ENCODE data around the gene MLLT10. TPM values are rescaled to one million over a fixed set of nuclear protein-coding genes. Genes with fewer than 3 reads are reported as not detected.

The MLLT10 gene
- total and polyA plus RNA-seq, 2 of the 8 experiments (the other 6 are each of a cell fraction or from before 2014, with no cell fraction given), result 53.1 to 62.1 TPM

DNA sequence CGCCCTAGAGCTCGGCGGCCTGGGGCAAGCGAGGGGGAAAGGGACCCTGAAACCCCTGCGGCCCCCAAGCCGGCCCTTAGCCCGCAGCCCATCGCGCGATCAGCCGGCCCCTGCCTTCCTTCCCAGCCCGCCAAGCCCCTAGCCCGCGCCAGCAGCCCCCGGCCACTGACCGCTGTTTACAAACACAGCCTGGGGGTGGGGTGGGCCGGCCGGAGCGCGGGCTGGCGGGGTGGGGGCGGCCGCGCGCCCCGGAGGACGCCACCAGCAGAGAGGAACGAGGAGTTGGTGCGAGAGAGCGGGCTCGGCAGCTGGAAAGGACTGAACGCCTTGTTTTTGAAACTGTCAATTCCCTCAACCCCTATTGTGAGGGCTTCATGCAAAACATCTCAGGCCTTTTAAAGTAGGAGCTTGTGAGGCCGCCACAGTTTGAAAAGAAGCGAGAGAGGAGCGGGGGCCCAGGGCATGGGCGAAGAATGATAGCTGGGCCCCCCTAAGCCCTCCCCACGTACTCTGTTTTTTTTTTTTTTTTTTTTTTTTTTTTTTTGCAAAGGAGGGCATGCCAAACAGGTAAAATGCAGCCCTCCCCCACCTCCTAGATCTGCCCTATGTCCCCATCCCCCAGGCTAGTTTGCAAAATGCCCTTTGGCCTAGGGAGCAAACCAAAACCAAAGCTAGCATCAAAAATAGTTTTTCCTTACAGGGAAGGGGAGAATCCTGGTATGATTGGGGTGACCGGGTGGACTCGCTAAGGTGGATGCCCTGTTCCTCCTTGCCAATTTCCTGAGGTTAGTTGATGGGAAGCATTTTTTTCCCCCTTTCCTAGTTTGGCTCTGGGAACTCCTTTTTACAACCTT is 23.6 kb upstream of the MLLT10 start:
- DNase-seq (ENCODE audit: low read depth in 1 of 2, low spot score in 2 of 2), result peak in 1 of 2 experiments; percentile 81
- H4K5ac ChIP-seq (ENCODE audit: insufficient read length, low read depth, low read length), result peak overlapping the region; percentile 95
- peak overlapping the region; percentile 94 for H2BK12ac ChIP-seq (ENCODE audit: low read depth, low read length)
- peak overlapping the region; percentile 54 to 91 (median 86) for H3K9ac ChIP-seq (replicated peaks in 1 of 4; ENCODE audit: extremely low read depth in 1 of 4, low read depth in 3 of 4, low read length in 3 of 4)
- POLR2A ChIA-PET (ENCODE audit: partially characterized antibody), result interaction anchor here (0.6 to 12.2 kb wide), 6 partner anchors 12 to 240 kb away, joined by 3 to 352 read pairs (median 7); partner anchors contain the start of gene SKIDA1
- H3K23me2 ChIP-seq (ENCODE audit: low read depth, low read length), result peaks cover 25% of the 10 kb centered on the region
- no peaks in the 10 kb centered on the region for H3K79me1 ChIP-seq (ENCODE audit: low read depth, low read length)
- peaks cover 0 to 42% of the 10 kb centered on the region in 2 experiments; a peak in 3 of 4 replicates for H3K79me2 ChIP-seq (ENCODE audit: control insufficient read depth in 1 of 2, insufficient read depth in 2 of 2, low read length in 2 of 2)
- H2BK5ac ChIP-seq (ENCODE audit: low read depth, low read length), result peak overlapping the region; percentile 97
- no peak overlapping the region; the same call in 1 of the 2 replicates for H3K18ac ChIP-seq (ENCODE audit: extremely low read depth, low read length)
- no peaks in the 10 kb centered on the region for H3K36me3 ChIP-seq (ENCODE audit: control insufficient read depth in 2 of 4, insufficient read depth in 4 of 4, low read length in 3 of 4)
- no peak overlapping the region for H2BK120ac ChIP-seq (replicated peaks; ENCODE audit: low read depth, low read length)
- H3K27me3 ChIP-seq (replicated peaks in 1 of 4; ENCODE audit: control insufficient read depth in 3 of 4, extremely low read depth in 1 of 4, insufficient read depth in 3 of 4, low read length in 3 of 4), result peaks cover 0 to 5% (median 5%) of the 10 kb centered on the region in 4 experiments; a peak in 3 of 7 replicates
- peak overlapping the region; percentile 82 to 100 for H3K4me2 ChIP-seq (ENCODE audit: insufficient read depth in 1 of 2, low read depth in 2 of 2, low read length in 2 of 2)
- peak overlapping the region; percentile 99; the same call in 1 of the 2 replicates for H4K8ac ChIP-seq (ENCODE audit: extremely low read depth, insufficient read depth, low read length)
- H3K4me3 ChIP-seq (ENCODE audit: extremely low read depth in 1 of 4, insufficient read depth in 2 of 4, low read depth in 3 of 4, low read length in 4 of 4), result peak overlapping the region; percentile 52 to 69 (median 56)
- no peaks in the 10 kb centered on the region for H3K9me3 ChIP-seq (ENCODE audit: insufficient read depth in 2 of 2, low read depth in 1 of 2, low read length in 1 of 2)
- peak overlapping the region; percentile 30 for H3K4ac ChIP-seq (replicated peaks; ENCODE audit: insufficient read length, low read depth, low read length)
- no peak overlapping the region for H3K23ac ChIP-seq (ENCODE audit: insufficient read length)
- H3K4me1 ChIP-seq (replicated peaks in 1 of 4; ENCODE audit: control insufficient read depth in 3 of 4, insufficient read depth in 4 of 4, low read length in 3 of 4), result peaks cover 16 to 56% (median 35%) of the 10 kb centered on the region in 4 experiments; a peak in 6 of 7 replicates
- peak overlapping the region; percentile 69; the same call in 1 of the 2 replicates for H2AK5ac ChIP-seq (ENCODE audit: low read depth, low read length)
- no peak overlapping the region for H3K14ac ChIP-seq (ENCODE audit: insufficient read length)
- FAIRE-seq, result peak; percentile 48
- peak overlapping the region; percentile 60 for H3K56ac ChIP-seq (replicated peaks; ENCODE audit: insufficient read length, low read depth, low read length)
- H4K20me1 ChIP-seq (replicated peaks in 1 of 2; ENCODE audit: control insufficient read depth in 1 of 2, insufficient read depth in 2 of 2, low read length in 2 of 2), result no peaks in the 10 kb centered on the region
- H4K91ac ChIP-seq (replicated peaks; ENCODE audit: insufficient read length, low read length), result peak overlapping the region; percentile 100
- peak overlapping the region; percentile 94 for H3K27ac ChIP-seq (ENCODE audit: low read depth, low read length)
- H2BK20ac ChIP-seq (ENCODE audit: low read length), result no peak overlapping the region
- H2BK15ac ChIP-seq (ENCODE audit: low read length), result no peak overlapping the region
- CTCF ChIA-PET (ENCODE audit: partially characterized antibody), result interaction anchor here (1.6 to 4.3 kb wide), 4 partner anchors 11 to 247 kb away, joined by 5 to 36 read pairs (median 18); no protein-coding TSS in a partner anchor
- no peak overlapping the region for H2AFZ ChIP-seq (ENCODE audit: low read length)
- 1% methylated on average over 15 of the region's 39 CpGs; no CpG with 5 or more reads in 1 of the 2 experiments for WGBS, 2 experiments (ENCODE audit: extremely low coverage in 1 of 2, insufficient coverage in 1 of 2, insufficient read length in 1 of 2, insufficient replicate concordance in 2 of 2, low coverage in 1 of 2, low lambda C conversion rate in 2 of 2, missing lambda C conversion rate in 1 of 2)
- TF ChIP-seq RAD21 (IDR thresholded peaks at IDR 0.05 in 1 of 2, conservative IDR thresholded peaks at IDR 0.05 in 1 of 2; ENCODE audit: low read depth in 2 of 2, low read length in 2 of 2) (no peak), RNF2 (IDR thresholded peaks at IDR 0.05; ENCODE audit: borderline replicate concordance, low read depth, low read length, missing control alignments, poor library complexity, severe bottlenecking) (no peak), CEBPB (IDR thresholded peaks at IDR 0.05; ENCODE audit: low read depth, low read length) (peak; percentile 31; the same call in 1 of the 2 replicates), ZNF274 (IDR thresholded peaks at IDR 0.05; ENCODE audit: borderline replicate concordance, extremely low read depth, low read length) (no peak), KDM1A (IDR thresholded peaks at IDR 0.05; ENCODE audit: borderline replicate concordance, low read length) (peak; percentile 38; the same call in 1 of the 2 replicates), TCF12 (IDR thresholded peaks at IDR 0.05; ENCODE audit: low read depth, low read length) (no peak), NRF1 (IDR thresholded peaks at IDR 0.05; ENCODE audit: low read depth, low read length) (no peak), SRF (IDR thresholded peaks at IDR 0.05; ENCODE audit: low read depth, low read length) (no peak), YY1 (IDR thresholded peaks at IDR 0.05; ENCODE audit: low read depth, low read length) (no peak; the same call in 1 of the 2 replicates), TEAD4 (IDR thresholded peaks at IDR 0.05; ENCODE audit: low read depth, low read length) (no peak)
